ENCODE results near the gene ZNF860.

ZNF860 gene

DNA sequence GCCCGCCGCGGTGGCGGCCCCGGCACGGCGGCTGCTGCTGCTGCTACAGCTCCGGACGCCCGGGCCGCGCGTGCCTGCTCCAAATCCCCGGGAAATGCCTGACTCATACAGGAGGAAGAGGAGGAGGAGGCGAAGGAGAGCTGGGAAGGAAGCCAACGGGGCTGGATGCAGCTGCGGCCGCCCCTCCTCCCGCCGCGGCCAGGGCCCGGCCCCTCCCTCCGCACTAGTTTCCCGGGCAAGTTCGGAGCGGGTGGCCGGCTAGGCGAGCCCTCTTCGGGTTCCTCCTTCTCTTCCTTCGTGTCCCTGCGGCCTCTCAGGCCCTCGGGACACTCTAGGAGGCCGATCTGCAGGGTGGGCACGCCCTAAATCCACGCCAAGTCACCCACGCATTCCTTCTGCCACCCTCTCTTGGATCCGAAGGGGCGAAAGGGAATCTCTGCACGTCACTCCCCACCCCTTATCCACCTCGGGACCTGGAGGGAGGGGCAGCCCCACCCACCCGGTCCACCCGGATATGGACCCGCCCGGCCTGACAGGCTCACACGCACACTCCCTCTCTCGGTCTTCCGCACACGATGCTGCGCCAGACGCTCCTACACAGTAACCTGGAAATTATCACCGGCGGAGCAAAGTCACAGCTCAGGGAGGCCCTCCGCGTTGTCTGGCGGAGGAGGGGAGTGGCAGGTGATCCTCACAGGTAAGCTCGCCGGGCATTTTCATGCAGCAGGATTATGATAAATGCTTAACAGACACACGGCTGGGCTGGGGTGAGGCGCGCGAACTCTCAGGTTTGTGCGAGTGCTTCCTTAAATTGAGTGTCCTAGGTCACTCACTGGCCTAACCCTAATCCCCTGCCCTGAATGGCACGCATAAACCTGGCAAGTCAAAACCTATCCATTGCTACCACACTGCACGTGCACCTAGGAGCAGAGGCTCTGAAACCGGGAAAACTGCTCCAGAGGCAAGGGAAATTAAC, at the start of gene ZNF860, which contains the start of gene OSBPL10:
Gene ZNF860, plus strand, starts transcription at position 545 of the 976 bp plus-strand sequence. CDS start 7,330 bp downstream, outside the sequence.
Gene OSBPL10, minus strand, starts transcription at position 57 of the 976 bp plus-strand sequence. CDS start 83 bp downstream, outside the sequence.
- DNase-seq = no peak

DNA sequence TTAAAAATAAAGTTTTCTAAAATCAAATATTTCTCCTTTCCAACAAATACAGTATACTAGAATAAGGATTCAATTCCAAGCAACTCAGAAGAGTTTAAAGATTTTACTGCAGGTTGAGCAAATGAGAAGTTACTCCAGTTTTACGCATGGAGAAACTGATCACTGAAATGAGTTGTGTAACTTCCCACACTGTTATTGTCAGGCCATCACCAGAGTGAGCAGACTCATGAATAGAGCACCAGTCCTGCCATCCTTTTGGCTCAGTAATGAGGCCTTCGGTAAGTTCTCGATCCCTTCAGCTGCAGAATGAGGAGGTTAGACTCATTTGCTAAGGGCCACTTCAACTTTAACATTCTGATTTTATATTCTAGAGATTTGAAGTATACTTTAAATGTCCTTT, 48.6 kb upstream of the ZNF860 start:
- no peak for DNase-seq

DNA sequence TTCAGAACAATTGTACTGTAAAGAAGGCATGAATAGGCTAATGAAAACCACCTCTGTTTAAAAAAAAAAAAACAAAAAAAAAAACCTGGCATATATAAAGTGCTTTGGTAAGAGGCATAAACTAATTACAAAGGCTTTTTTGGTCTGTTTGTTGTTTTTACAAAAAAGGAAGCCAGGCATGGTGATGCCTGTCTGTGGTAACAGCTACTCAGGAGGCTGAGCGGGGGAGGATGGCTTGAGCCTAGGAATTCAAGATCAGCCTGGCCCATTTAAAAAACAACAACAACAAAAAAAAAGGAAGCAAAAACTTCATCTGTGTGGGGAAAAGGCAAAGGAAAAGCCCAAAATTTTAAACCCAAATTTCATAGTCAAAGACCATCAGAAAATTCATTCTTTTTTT, 47.5 kb upstream of the ZNF860 start:
- no peak for DNase-seq

DNA sequence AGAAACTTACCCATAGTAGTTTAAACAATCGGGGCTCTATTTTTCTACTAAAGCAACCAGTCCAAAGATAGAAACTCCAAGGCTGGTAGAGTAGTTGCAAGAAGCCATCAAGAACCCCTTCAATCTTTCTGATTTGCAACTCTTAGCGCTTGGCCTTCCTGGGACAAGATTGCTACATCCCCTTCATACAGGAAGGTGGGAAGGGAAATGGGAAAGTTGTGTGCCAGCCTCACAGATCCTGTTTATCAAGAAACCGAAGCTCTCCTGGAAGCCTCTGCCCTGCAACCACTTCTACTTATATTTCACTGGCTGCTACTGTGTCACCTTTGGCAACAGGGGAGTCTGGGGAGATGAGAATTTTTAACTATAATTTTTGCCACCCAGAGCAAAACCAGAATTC, 46.7 kb upstream of the ZNF860 start:
- DNase-seq = no peak

DNA sequence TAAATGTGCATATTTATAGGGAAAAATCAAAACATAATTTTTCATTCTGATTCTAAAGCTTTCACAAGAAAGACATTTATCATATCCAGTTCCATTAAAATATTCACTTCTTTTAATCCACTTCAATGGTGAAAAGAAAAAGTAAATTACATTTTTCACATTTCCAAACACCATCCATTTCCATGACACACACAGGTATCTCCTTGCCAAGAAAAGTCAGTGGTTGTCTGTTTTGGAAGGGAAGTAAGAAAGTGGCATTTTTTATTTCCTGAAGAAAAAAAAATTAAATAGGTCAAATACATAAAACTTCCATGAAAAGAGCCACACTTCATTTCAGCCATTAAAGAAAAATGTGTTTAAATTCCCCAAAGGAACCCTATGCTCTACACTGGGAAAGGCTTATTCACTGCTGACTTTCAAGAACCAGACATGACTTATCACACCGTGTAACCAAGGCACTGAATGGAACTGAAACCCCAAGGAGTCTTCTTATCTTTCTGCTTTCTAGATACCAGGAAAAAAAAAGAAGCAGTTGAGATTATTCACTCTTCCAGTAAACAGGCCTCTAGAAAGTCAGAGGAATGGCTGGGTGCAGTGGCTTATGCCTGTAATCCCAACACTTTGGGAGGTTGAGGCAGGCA, 45.0 kb upstream of the ZNF860 start:
- DNase-seq = no peak

DNA sequence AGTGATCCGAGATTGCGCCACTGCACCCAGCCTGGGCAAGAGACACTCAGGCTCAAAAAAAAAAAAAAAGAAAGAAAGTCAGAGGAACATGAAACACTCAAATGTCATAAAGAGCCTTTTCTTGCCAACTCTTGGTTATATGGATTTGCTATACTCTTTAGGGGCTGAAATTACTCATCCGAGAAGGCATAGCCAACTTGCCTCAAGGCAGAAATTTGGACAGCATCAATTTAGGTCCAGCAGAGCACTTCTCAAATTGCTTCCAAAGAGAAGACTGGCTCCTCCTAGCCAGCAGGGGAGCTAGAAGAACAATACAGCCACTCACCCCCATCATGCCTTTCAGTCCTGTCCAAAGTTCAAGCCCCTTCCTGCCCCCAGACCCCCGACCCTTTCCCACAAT, 44.3 kb upstream of the ZNF860 start:
- no peak for DNase-seq

DNA sequence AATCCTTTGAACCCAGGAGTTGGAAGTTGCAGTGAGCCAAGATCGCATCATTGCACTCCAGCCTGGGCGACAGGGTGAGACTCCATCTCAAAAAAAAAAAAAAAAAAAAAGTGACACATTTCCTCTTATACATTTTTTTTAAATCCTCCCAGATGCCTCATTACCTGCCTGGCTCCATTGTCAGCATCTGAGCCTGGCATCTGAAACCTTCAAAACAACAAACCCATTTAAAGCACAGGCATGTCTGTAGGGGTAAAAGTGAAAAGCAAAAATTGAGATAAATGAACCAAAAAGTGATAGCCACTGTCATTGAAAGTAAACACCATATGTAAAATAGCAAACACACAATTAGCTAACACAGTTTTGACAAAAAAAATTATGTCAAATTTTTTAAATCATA, 39.1 kb upstream of the ZNF860 start:
- no peak for DNase-seq

DNA sequence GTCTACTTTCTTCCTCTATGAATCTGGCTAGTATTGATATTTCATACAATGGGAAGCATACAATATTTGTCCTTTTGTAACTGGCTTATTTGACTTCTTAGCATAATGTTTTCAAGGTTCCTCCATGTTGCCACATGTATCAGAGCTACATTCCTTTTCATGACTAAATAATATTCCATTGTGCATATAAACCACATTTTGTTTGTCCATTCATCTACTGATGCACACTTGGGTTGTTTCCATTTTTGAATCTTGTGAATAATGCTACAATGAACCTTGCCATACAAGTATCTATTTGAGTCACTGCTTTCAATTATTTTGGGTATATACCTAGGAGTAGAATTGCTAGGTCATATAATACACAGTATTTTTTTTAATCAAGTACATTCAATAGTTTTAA, 38.5 kb upstream of the ZNF860 start:
- DNase-seq = no peak

DNA sequence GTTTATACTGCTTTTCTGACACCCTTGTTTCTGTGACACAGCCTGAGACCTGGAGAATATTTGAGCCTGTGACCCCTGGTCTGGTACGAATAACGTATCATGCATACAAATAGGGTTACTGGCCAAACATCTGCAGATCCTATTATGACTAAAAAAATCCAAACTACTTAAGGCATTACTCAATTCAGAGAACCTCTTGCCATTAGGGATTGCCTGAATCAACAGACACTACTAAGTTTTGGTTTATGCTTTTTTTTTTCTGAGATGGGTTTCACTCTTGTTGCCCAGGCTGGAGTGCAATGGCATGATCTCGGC, 35.9 kb upstream of the ZNF860 start:
- no peak for DNase-seq

DNA sequence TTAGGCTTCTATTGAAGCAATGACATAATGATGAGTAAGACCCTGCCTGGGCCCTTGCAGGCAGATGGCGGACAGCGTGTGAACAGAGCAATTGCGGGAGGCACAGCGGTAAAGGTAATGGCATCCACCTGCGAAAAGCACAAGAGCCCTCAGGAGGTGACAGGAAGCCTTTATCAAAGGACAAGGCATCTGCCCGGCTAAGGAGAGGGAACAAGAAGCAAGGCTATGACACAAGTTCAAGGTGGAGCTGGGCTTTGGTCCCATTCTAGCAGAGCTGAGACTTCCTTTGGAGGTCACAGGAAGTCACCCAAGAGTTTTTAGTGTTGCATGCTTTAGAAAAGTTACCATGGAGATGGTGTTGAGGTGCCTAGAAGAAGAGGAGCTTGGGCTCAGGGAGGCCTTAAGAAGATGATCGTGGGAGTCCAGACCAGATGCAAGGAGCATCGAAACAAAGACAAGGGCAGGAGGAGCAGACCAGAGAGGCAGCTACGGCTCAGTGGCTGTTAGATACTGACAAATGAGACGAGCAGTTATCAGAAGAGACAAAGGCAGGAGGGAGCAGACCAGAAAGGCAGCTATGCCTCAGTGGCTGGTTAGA, 35.0 kb upstream of the ZNF860 start:
- DNase-seq = no peak

DNA sequence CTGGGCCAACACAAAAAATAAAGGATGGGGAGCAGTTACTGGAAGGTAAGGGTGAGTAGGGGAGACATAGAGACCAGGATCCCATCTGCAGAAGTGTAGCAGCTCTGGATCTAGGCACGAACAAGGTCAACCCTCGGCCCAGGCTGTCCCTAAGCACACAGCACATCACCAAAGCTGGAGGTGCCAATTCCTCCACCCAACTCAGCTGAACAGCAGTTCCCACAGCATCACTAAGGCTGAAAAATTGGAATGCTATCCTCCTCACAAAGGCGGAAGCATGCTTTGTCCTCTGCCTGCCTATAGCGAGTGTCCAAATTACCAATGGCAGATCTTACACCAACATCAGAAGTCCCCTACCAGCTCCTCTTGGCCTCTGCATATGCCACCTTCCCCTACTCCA, 34.4 kb upstream of the ZNF860 start:
- DNase-seq = no peak

DNA sequence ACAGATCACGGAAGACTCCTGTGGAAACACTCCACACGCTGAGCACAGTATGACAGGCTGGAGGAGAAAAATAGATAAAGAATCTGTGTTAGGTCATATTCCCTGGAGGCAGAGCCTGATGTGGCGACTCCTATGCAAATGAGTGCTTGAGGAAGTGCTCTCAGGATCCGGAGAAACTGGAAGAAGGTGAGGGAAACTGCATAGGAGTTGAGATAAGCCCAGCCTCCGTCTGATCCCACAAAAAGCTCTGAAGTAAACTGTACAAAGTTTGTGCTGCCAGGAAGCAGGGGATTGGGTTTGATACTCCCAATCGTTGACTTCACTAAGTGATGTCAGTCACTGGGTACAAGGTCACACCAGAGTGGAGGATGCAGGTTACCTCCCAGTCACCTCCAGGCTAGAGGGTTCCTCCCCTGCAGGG, 33.9 kb upstream of the ZNF860 start:
- DNase-seq = no peak

DNA sequence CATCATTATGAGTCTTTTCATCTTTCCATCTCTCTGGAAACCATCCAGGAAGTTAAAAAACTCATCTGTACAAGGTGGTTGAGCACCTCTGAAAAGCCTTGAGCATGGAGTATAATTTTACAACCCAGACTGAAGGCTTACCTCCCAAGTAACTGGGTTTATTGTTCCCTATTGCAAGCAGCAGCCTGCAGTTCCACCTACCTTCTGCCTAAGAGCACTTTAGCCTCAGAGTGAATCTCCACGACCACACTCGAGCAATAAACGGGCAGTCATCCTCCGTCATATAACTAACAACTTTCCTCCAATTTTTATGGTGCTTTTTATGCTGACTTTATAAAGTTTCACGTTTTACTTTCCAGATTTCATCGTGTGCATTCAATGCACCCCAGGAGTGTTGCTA, 33.3 kb upstream of the ZNF860 start:
- DNase-seq = no peak

DNA sequence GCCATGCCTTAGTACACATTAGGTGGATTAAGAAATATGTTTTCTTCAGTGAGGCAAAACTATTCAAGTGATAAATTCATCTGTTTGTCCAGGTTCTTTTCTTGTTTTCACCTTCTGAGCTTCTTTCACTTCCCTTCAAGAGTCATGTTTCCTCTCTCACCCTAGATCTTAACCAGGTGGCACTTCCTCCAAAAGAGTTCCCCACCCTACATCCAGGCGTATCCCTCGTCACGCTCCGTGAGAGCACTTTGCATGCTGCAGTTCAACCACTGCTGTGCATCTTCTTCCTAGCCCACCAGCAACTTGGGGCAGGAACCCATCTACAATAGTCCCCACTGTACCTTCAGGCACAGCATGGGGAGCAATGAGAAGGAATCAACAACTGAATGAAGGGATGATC, 29.3 kb upstream of the ZNF860 start:
- DNase-seq = no peak

DNA sequence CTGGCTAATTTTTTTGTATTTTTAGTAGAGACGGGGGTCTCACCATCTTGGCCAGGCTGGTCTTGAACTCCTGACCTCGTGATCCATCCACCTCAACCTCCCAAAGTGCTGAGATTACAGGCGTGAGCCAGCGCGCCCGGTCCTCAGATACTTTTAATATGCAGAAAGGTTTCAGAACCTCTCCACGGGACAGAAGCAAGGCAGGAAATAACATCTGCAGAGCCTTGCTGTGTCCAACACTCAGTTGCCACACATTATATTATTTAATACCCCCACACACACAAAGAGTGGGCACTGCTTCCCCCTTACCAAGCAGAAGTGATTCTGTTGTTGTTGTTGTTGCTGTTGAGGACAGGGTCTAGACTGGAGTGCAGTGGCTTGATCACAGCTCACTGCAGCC, 28.5 kb upstream of the ZNF860 start:
- DNase-seq = no peak

DNA sequence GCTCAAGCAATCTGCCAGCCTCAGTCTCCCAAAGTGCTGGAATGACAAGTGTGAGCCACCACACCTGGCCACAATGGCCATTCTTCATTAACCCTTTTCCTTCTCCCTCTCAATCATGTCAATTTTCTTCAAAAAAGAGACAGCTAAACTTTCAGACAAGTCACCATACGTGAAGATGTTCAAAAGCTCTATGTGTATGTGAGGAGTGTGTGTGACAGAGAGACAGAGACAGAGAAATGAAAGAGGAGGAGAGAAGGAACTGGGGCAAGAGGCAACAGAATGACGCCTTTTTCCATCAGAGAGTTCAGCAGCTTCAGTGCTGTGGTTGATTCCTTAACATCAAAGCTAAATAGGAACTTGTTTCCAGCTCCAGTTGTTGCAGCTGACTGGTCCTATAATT, 27.9 kb upstream of the ZNF860 start:
- DNase-seq = no peak

DNA sequence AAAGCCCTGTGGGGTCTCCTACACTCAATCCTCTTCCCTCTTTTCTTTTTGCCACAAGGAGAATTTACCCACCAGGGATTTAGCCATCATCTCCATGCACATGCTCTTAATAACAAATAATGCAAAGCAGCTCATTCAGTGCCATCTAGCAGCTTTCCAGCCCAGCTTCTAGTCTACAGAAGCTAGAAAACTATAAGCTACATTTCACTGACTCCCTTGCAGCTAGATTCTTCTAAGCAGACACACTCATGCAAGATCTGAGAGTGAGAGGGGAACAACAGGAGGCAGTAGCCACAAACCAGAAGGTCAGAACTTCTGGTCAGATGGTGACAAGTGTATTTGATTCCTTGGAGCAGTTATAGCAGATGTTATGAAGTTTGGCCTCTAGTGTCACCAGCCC, 26.0 kb upstream of the ZNF860 start:
- DNase-seq = no peak

DNA sequence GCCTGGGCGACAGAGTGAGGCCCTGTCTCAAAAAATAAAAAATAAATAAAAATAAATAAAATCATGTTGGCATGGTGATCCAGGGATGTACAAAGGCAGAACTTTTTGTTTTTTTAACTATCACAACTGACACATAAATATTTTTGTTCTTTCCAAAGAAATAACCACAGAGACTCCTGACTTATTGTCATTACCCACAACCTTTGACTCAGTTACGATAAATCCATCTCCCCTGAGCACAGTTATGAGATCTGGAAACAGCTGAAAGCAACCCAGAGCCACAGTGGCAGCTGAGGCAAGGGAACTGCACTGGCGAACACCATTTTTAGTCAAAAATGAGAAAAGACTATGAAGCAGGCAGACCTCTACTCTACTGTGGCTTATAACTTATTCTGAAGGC, 24.4 kb upstream of the ZNF860 start:
- DNase-seq = no peak

DNA sequence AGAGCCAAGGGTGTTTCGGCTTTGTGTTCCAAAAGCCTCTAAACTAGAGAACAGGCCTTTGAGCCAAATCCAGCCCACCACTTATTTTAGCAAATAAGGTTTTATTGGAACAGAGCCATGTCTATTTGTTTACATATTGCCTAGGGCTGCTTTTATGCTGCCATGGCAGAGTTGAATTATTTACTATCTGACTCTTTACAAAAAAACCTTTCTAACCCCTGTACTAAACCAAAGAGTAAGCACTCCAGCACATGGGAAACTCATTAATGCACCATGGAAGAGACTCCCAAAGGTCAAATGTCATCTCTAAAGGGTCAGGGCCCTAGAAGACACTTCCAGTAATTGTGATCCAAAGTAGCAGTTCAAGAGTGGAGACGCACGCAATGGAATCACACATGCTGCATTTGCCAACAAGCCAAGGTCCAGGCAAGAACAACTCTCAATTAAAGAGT, 22.8 kb upstream of the ZNF860 start:
- no peak for DNase-seq

DNA sequence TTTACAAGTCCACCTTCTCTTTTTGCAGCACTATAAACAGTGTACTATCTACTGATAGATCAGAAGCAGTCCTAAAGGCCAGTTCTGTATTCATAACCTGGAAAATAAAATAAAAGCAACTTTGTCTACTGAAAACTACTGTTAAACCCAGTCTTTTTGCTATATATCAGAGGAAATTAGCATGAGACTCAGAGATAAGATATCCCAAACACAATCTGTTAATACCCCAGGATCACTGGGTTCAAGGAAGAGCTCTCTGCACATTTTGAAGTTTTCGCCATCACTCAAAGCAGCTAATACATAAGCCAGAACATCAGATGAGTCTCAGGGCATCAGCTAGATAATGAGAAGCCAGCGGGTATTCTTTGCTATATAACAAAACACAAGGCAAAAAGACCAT, 22.3 kb upstream of the ZNF860 start:
- no peak for DNase-seq

DNA sequence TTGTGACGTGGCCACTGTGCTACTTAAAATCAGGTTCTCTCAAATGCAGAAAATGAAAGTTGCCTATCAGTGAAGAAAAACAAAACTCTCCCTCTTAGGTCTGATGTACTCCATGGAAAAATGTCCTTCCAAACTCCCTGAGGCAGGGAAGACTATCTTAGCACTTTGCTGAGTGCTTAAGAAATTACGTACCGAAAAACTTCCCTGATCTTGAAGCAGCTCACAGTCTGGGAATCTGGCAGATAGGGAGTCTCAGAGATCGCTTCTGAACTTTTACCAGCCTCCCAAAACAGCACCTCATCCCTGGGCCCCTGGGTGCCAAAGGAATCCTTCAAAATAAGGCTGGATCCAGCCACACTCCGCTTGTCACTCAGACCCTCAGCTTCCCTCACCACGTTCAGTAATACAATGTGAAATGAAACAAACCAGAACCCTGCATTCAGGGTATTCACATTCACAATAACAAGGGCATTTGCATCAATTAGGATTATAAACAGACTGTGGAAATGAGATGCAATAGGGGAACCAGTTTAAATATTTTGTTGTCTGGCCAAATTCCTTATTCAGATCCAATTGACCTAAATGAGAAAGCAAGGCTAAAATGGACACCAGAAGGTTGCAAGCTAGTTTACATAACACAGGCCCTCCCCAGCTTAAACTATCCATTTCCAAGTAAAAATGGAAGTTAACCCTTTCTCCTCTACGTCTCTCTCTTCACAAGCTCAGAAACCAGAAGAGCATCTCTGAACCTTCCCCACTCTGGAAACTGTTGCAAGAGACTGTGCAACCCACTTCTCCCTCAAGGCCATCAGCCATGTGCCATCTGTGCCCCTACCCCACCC, 21.4 kb upstream of the ZNF860 start:
- no peak for DNase-seq

DNA sequence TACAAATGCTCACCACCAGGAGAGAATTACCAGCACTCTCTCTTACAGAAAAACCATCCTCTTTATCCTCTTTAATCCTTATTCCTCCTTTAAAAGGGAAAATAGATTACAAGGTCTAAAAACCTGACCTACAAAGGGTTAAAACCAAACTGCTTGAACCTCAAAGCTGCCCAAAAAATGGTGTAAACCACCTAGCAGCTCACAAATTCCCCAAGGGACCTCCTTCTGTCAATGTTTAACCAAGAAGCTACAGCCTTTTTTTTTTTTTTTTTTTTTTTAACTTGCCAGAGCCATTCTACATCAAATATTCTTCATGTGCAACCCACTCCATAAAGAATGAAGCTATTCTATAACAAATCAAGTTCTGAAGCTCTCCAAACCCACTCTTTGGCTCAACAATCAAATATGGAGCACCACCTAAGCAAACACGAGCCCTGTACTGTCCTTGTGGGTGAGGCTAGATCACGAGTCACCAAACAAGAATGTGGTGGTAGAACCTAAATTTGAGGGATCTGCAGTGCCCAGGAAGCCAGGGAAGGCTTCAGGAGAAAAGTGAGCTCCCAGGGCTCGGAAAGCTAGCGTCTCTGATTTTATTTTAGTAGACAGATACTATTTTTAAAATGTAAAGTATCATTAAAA, 20.6 kb upstream of the ZNF860 start:
- no peak for DNase-seq
